Keratinocyte (primary cell): ENCODE measurements around the gene MKRN3. TPM values are rescaled to one million over a fixed set of nuclear protein-coding genes. Genes with fewer than 3 reads are reported as not detected.

Experiments used
- DNase-seq: peaks from one replicate; pipeline ENCODE4 v3.0.0-alpha.2; 2011; ENCODE audit warnings: low read depth, missing footprints, low spot score
- FAIRE-seq: peaks from 2 replicates; lab custom pipeline; 2011; peaks lifted over from hg19 to GRCh38; lab: Jason Lieb, UNC
- H2AFZ ChIP-seq: 2 replicates; pipeline ENCODE4 v1.6.0; 2012; ENCODE audit warnings: low read length, control low read depth, inconsistent platforms; ENCODE audit not compliant: control insufficient read depth
- H3K27ac ChIP-seq: 2 replicates; pipeline ENCODE4 v1.5.1; 2011; ENCODE audit warnings: low read length; ENCODE audit not compliant: control insufficient read depth, insufficient read depth
- H3K27me3 ChIP-seq: 3 replicates; pipeline ENCODE4 v1.6.0; 2011; ENCODE audit warnings: low read length; ENCODE audit not compliant: control insufficient read depth, insufficient read depth; ENCODE audit errors: extremely low read depth
- H3K36me3 ChIP-seq, 2 experiments: 2 replicates in 1 of 2; 3 replicates in 1 of 2; pipeline ENCODE4 v1.5.1; 2011; ENCODE audit warnings: low read length in 2 of 2, mild to moderate bottlenecking in 1 of 2; ENCODE audit not compliant: control insufficient read depth in 2 of 2, insufficient read depth in 2 of 2; ENCODE audit errors: extremely low read depth in 1 of 2
- H3K4me1 ChIP-seq: 3 replicates; pipeline ENCODE4 v1.5.1; 2011; ENCODE audit warnings: low read length; ENCODE audit not compliant: control insufficient read depth, insufficient read depth; ENCODE audit errors: extremely low read depth
- H3K4me2 ChIP-seq: 3 replicates; pipeline ENCODE4 v1.6.0; 2011; ENCODE audit warnings: low read depth, low read length; ENCODE audit not compliant: control insufficient read depth, insufficient read depth; ENCODE audit errors: extremely low read depth
- H3K4me3 ChIP-seq, 3 experiments: fragments of 200-600 bp in 1 of 3; sonication (generic) in 1 of 3; 2 replicates in 2 of 3; 3 replicates in 1 of 3; pipeline ENCODE4 v1.5.1; 2011 to 2016; ENCODE audit warnings: low read length in 3 of 3, mild to moderate bottlenecking in 3 of 3, control low read depth in 2 of 3, inconsistent platforms in 1 of 3, low read depth in 1 of 3, mixed read lengths in 1 of 3, mixed run types in 1 of 3, moderate library complexity in 1 of 3; ENCODE audit not compliant: control insufficient read depth in 2 of 3, insufficient read depth in 2 of 3; ENCODE audit errors: extremely low read depth in 1 of 3
- H3K79me2 ChIP-seq: 2 replicates; pipeline ENCODE4 v1.6.0; 2012; ENCODE audit warnings: low read length; ENCODE audit not compliant: control insufficient read depth, insufficient read depth
- H3K9ac ChIP-seq: 3 replicates; pipeline ENCODE4 v1.6.0; 2011; ENCODE audit warnings: low read length; ENCODE audit not compliant: control insufficient read depth, insufficient read depth; ENCODE audit errors: extremely low read depth
- H3K9me1 ChIP-seq: 3 replicates; pipeline ENCODE4 v1.6.0; 2011; ENCODE audit warnings: low read length; ENCODE audit not compliant: control insufficient read depth, insufficient read depth; ENCODE audit errors: extremely low read depth
- H3K9me3 ChIP-seq: 2 replicates; pipeline ENCODE4 v1.5.1; 2012; ENCODE audit warnings: low read depth, low read length; ENCODE audit not compliant: control insufficient read depth
- H4K20me1 ChIP-seq: 3 replicates; pipeline ENCODE4 v1.6.0; 2011; ENCODE audit warnings: low read length; ENCODE audit not compliant: control insufficient read depth, insufficient read depth; ENCODE audit errors: extremely low read depth
- CTCF ChIP-seq, 3 experiments: IDR thresholded peaks in 1 of 3; conservative IDR thresholded peaks in 1 of 3; optimal IDR thresholded peaks in 1 of 3; 2 replicates in 2 of 3; 3 replicates in 1 of 3; pipeline versions ENCODE3 to v1.5.1; 2011; ENCODE audit warnings: low read length in 3 of 3, mild to moderate bottlenecking in 3 of 3, moderate library complexity in 2 of 3, control low read depth in 1 of 3, inconsistent platforms in 1 of 3; ENCODE audit not compliant: insufficient read depth in 2 of 3; ENCODE audit errors: extremely low read depth in 1 of 3
- EZH2 ChIP-seq: IDR thresholded peaks from one replicate; pipeline ENCODE4 v1.6.1; 2012; ENCODE audit warnings: inconsistent platforms, mild to moderate bottlenecking, low read length, moderate library complexity
- dilution Hi-C: fragments of 300-500 bp; cut with MboI; formaldehyde crosslinking; loops from one replicate; pipeline ENCODE4 v1.7.0; 2020; ENCODE audit warnings: low sequenced_read_pairs; ENCODE audit not compliant: extremely low pct_ligation_motif_present
- polyA plus RNA-seq, 5 experiments: library from polyadenylated mRNA; depleted of rRNA in 3 of 5; stranded (reverse) in 3 of 5; stranded (forward) in 1 of 5; unstranded in 1 of 5; fragments of >200 nt; gene quantifications; 1 replicate in 1 of 5; 2 replicates in 3 of 5; 3 replicates in 1 of 5; pipeline versions ENCODE4 v1.2.1 to v1.2.3, GENCODE V29; 2011 to 2012; ENCODE audit warnings: missing spikeins in 2 of 5, low read depth in 1 of 5, low replicate concordance in 1 of 5

The MKRN3 gene
- polyA plus RNA-seq, 1 donor (not counting 4 experiments of a cell fraction or from before 2014, with no cell fraction given), result not detected

DNA sequence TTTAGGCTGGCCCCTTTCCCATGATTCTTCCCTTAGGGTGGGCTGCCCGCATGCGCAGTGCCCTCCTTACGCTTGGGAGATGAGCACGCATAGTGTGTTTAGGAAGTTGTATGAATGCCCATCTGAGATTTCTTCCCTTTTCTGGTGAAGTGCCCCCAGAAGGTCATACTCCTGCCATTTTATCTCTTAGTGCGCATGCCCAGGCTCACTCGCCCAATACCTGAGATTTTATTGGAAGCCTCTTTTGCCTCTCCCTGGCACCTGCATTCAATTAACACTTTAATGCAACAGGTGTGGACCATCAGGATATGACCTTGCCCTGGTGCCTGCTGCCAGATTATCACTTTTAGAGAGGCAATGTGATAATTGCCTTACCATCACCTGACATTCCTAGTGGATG, 36.6 kb downstream of the MKRN3 start:
- no peak overlapping the region for H3K4me3 ChIP-seq
- H2AFZ ChIP-seq, result no peak overlapping the region
- no peaks in the 10 kb centered on the region for H3K9me1 ChIP-seq
- no peaks in the 10 kb centered on the region for H3K79me2 ChIP-seq
- no peaks in the 10 kb centered on the region for H3K4me1 ChIP-seq
- H4K20me1 ChIP-seq, result no peaks in the 10 kb centered on the region
- TF ChIP-seq EZH2 (no peak), CTCF (optimal IDR thresholded peaks at IDR 0.05 in 1 of 3, IDR thresholded peaks at IDR 0.05 in 1 of 3, conservative IDR thresholded peaks at IDR 0.05 in 1 of 3; ENCODE audit: extremely low read depth in 1 of 3, insufficient read depth in 2 of 3, low read length in 3 of 3) (no peak)
- H3K9me3 ChIP-seq, result peaks cover 7% of the 10 kb centered on the region
- H3K27ac ChIP-seq, result no peak overlapping the region
- no peak overlapping the region for H3K9ac ChIP-seq
- H3K36me3 ChIP-seq, result no peaks in the 10 kb centered on the region
- H3K4me2 ChIP-seq, result no peak overlapping the region
- no peaks in the 10 kb centered on the region for H3K27me3 ChIP-seq
- FAIRE-seq (no peak), DNase-seq (no peak)
- dilution Hi-C loops, result no loop called here

DNA sequence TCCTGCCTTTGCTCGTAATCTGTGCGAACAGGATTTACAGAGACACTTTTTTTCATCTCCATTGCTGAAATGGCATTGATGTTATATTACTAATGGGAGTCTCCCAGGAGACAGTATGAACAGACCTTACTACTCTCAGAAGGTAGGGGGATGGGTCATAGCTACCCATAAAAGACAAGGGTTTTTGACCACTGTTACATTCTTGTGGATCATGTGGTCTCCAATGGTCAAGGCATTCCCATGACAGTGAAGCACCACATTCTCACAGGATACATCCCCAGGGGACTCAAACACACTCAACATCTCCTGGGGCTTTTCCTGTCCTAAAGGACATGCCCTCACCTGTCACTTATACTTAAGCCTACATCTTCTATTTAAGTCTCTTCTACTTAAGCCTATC, 40.8 kb downstream of the MKRN3 start:
- H3K27me3 ChIP-seq, result no peaks in the 10 kb centered on the region
- H4K20me1 ChIP-seq, result no peaks in the 10 kb centered on the region
- H3K4me1 ChIP-seq, result no peaks in the 10 kb centered on the region
- DNase-seq (no peak), FAIRE-seq (no peak)
- no peaks in the 10 kb centered on the region for H3K9me1 ChIP-seq
- no peak for TF ChIP-seq EZH2
- TF ChIP-seq CTCF (optimal IDR thresholded peaks at IDR 0.05 in 1 of 3, IDR thresholded peaks at IDR 0.05 in 1 of 3, conservative IDR thresholded peaks at IDR 0.05 in 1 of 3; ENCODE audit: extremely low read depth in 1 of 3, insufficient read depth in 2 of 3, low read length in 3 of 3), result no peak
- no peaks in the 10 kb centered on the region for H3K79me2 ChIP-seq
- dilution Hi-C loops, result no loop called here
- no peak overlapping the region for H3K27ac ChIP-seq
- no peaks in the 10 kb centered on the region for H3K36me3 ChIP-seq
- no peak overlapping the region for H3K4me2 ChIP-seq
- H3K9ac ChIP-seq, result no peak overlapping the region
- no peak overlapping the region for H2AFZ ChIP-seq
- peaks cover 13% of the 10 kb centered on the region for H3K9me3 ChIP-seq
- H3K4me3 ChIP-seq, result no peak overlapping the region
